B cell (primary cell): ENCODE results near the gene PDE4B. TPM values are rescaled to one million over a fixed set of nuclear protein-coding genes. Genes with fewer than 3 reads are reported as not detected.

Experiments
- ATAC-seq: fragments of 200-7000 bp; cut with Tn5 transposase; one replicate; pipeline ENCODE4 v1.10.0; 2021; ENCODE audit warnings: low read depth, mild to moderate bottlenecking, moderate number of reproducible peaks, moderate library complexity
- CTCF ChIA-PET: fragments of 350-600 bp; sonication (Branson Sonifier 250); formaldehyde crosslinking; loops from one replicate; lab custom pipeline; 2021; ENCODE audit warnings: antibody characterized with exemption, inconsistent platforms; lab: Charles Lee
- POLR2A ChIA-PET: fragments of 350-600 bp; sonication (Branson Sonifier 250); formaldehyde crosslinking; loops from one replicate; lab custom pipeline; 2021; ENCODE audit warnings: antibody characterized with exemption; lab: Charles Lee
- DNase-seq: peaks from one replicate; pipeline ENCODE4 v3.0.0; 2013
- H2AFZ ChIP-seq: 2 replicates; pipeline ENCODE4 v1.6.1; 2012; ENCODE audit warnings: mild to moderate bottlenecking, low read depth, low read length; ENCODE audit not compliant: insufficient read depth, poor library complexity, severe bottlenecking
- H3K27ac ChIP-seq, 2 donors: 1 replicate in 1 of 2; 2 replicates in 1 of 2; pipeline ENCODE4 v1.5.1; 2012 to 2013; ENCODE audit warnings: low read length in 2 of 2, mild to moderate bottlenecking in 2 of 2, moderate library complexity in 1 of 2
- H3K27me3 ChIP-seq, 4 experiments: fragments of 200-600 bp in 1 of 4; sonication (generic) in 1 of 4; replicated peaks in 1 of 4; 1 replicate in 2 of 4; 2 replicates in 2 of 4; pipeline versions ENCODE4 v1.6.1 to v1.7.0; 2013 to 2016; ENCODE audit warnings: low read length in 3 of 4, mild to moderate bottlenecking in 2 of 4, mixed read lengths in 1 of 4, moderate library complexity in 1 of 4; ENCODE audit not compliant: insufficient read depth in 4 of 4, control insufficient read depth in 3 of 4; ENCODE audit errors: control extremely low read depth in 1 of 4
- H3K36me3 ChIP-seq, 2 experiments: replicated peaks in 1 of 2; 1 replicate in 1 of 2; 2 replicates in 1 of 2; pipeline versions ENCODE4 v1.6.1 to v1.7.1; 2013; ENCODE audit warnings: low read length in 1 of 2; ENCODE audit not compliant: insufficient read depth in 2 of 2, control insufficient read depth in 1 of 2; ENCODE audit errors: control extremely low read depth in 1 of 2, extremely low read depth in 1 of 2
- H3K4me1 ChIP-seq, 2 donors: fragments of 200-600 bp in 1 of 2; sonication (generic) in 1 of 2; 1 replicate in 1 of 2; 2 replicates in 1 of 2; pipeline versions ENCODE4 v1.5.1 to v1.6.1; 2013 to 2017; ENCODE audit warnings: low read length in 2 of 2; ENCODE audit not compliant: control insufficient read depth in 2 of 2, insufficient read depth in 2 of 2
- H3K4me2 ChIP-seq: replicated peaks from 2 replicates; pipeline ENCODE3; 2012; ENCODE audit warnings: mild to moderate bottlenecking, low read depth, low read length; ENCODE audit not compliant: poor library complexity, severe bottlenecking
- H3K4me3 ChIP-seq, 5 experiments: fragments of 200-600 bp in 1 of 5; sonication (generic) in 1 of 5; 1 replicate in 3 of 5; 2 replicates in 2 of 5; pipeline versions ENCODE4 v1.5.1 to v1.7.0; 2011 to 2016; ENCODE audit warnings: low read length in 4 of 5, mild to moderate bottlenecking in 4 of 5, low read depth in 2 of 5, control low read depth in 1 of 5, moderate library complexity in 1 of 5; ENCODE audit not compliant: insufficient read depth in 1 of 5; ENCODE audit errors: control extremely low read depth in 1 of 5, extremely low read depth in 1 of 5
- H3K79me2 ChIP-seq: fragments of 200-600 bp; sonication (generic); one replicate; pipeline ENCODE4 v1.6.0; 2016; ENCODE audit warnings: low read length; ENCODE audit not compliant: control insufficient read depth, insufficient read depth
- H3K9ac ChIP-seq: fragments of 200-600 bp; sonication (generic); 2 replicates; pipeline ENCODE4 v1.6.1; 2017; ENCODE audit warnings: mild to moderate bottlenecking, low read length, moderate library complexity
- H3K9me3 ChIP-seq, 3 donors: one replicate each; pipeline versions ENCODE4 v1.6.1 to v1.7.1; 2013; ENCODE audit warnings: low read length in 2 of 3; ENCODE audit not compliant: control insufficient read depth in 2 of 3, insufficient read depth in 1 of 3; ENCODE audit errors: control extremely low read depth in 1 of 3
- H4K20me1 ChIP-seq: 2 replicates; pipeline ENCODE4 v1.6.0; 2012; ENCODE audit warnings: mild to moderate bottlenecking, low read length; ENCODE audit not compliant: insufficient read depth, control insufficient read depth, poor library complexity, severe bottlenecking
- H3K27ac Mint-ChIP-seq: one replicate; pipeline ENCODE4 v1.8.0; 2021; ENCODE audit warnings: mixed read lengths
- H3K27me3 Mint-ChIP-seq: one replicate; pipeline ENCODE4 v1.8.0; 2021; ENCODE audit warnings: mixed read lengths
- H3K4me1 Mint-ChIP-seq: one replicate; pipeline ENCODE4 v1.8.0; 2021; ENCODE audit warnings: mixed read lengths
- H3K4me3 Mint-ChIP-seq: one replicate; pipeline ENCODE4 v1.8.0; 2021; ENCODE audit warnings: mixed read lengths
- H3K9me3 Mint-ChIP-seq: one replicate; pipeline ENCODE4 v1.8.0; 2022; ENCODE audit warnings: mixed read lengths; ENCODE audit not compliant: insufficient read depth
- EZH2 ChIP-seq: IDR thresholded peaks from 2 replicates; pipeline ENCODE4 v1.6.1; 2012; ENCODE audit warnings: borderline replicate concordance, low read depth, mild to moderate bottlenecking, moderate library complexity, low read length; ENCODE audit not compliant: insufficient read depth, poor library complexity, severe bottlenecking
- WGBS: methylation state at CpG from one replicate; pipeline ENCODE4 v1.1.5; 2013; ENCODE audit warnings: missing lambda C conversion rate; ENCODE audit not compliant: insufficient coverage; 5-methylcytosine and 5-hydroxymethylcytosine counted together
- intact Hi-C: fragments of 100-400 bp; cut with micrococcal nuclease; formaldehyde crosslinking; loops from one replicate; pipeline ENCODE4 v1.10.0; 2022
- polyA plus RNA-seq: library from polyadenylated mRNA; depleted of rRNA; stranded (reverse); fragments of >200 nt; gene quantifications from 2 replicates; pipeline ENCODE4 v1.2.3, GENCODE V29; 2012
- total RNA-seq, 2 donors: library from RNA; stranded (reverse); fragments of 120-200 nt in 1 of 2; gene quantifications; 1 replicate in 1 of 2; 2 replicates in 1 of 2; pipeline versions ENCODE4 v1.2.3 to v1.2.4, GENCODE V29; 2013 to 2022
- TF ChIP-seq, protein P1 (sequence below): fragments of 200-600 bp; IDR thresholded peaks from one replicate; pipeline ENCODE4 v1.8.0; 2022; ENCODE audit warnings: antibody characterized with exemption, mild to moderate bottlenecking

PDE4B gene
- total and polyA plus RNA-seq, 2 donors (not counting 1 experiment from before 2014, with no cell fraction given) = 63.7 to 242 TPM

DNA sequence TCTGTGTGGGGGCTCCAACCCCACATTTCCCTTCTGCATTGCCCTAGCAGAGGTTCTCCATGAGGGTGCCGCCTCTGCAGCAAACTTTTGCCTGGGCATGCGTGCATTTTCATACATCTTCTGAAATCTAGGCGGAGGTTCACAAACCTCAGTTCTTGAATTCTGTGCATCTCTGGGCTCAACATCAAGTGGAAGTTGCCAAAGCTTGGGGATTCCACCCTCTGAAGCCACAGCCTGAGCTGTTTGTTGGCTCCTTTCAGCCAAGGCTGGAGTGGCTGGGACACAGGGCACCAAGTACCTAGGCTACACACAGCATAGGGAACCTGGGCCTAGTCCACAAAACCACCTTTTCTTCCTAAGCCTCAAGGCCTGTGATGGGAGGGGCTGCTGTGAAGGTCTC is 235.3 kb downstream of the PDE4B start:
- Mint-ChIP-seq H3K4me3 (no peak overlapping the region), H3K4me1 (no peaks in the 10 kb centered on the region), H3K9me3 (peaks cover 15% of the 10 kb centered on the region), H3K27ac (no peak overlapping the region), H3K27me3 (peaks cover 5% of the 10 kb centered on the region)
- no peak for DNase-seq
- WGBS = 94% methylated on average over 3 of the region's 3 CpGs
- no peak overlapping the region for H3K9ac ChIP-seq
- H3K79me2 ChIP-seq = no peaks in the 10 kb centered on the region
- ChIA-PET POLR2A (no interaction called here), CTCF (no interaction called here)
- H3K4me3 ChIP-seq = no peak overlapping the region
- no peak overlapping the region for H3K27ac ChIP-seq
- no peak for ATAC-seq
- H4K20me1 ChIP-seq = no peaks in the 10 kb centered on the region
- H3K4me2 ChIP-seq = no peak overlapping the region
- intact Hi-C loops = no loop called here
- no peak overlapping the region for H2AFZ ChIP-seq
- no peaks in the 10 kb centered on the region for H3K36me3 ChIP-seq
- peaks cover 0 to 5% (median 3%) of the 10 kb centered on the region in 3 donors for H3K9me3 ChIP-seq
- no peaks in the 10 kb centered on the region for H3K27me3 ChIP-seq
- TF ChIP-seq, protein P1, sequence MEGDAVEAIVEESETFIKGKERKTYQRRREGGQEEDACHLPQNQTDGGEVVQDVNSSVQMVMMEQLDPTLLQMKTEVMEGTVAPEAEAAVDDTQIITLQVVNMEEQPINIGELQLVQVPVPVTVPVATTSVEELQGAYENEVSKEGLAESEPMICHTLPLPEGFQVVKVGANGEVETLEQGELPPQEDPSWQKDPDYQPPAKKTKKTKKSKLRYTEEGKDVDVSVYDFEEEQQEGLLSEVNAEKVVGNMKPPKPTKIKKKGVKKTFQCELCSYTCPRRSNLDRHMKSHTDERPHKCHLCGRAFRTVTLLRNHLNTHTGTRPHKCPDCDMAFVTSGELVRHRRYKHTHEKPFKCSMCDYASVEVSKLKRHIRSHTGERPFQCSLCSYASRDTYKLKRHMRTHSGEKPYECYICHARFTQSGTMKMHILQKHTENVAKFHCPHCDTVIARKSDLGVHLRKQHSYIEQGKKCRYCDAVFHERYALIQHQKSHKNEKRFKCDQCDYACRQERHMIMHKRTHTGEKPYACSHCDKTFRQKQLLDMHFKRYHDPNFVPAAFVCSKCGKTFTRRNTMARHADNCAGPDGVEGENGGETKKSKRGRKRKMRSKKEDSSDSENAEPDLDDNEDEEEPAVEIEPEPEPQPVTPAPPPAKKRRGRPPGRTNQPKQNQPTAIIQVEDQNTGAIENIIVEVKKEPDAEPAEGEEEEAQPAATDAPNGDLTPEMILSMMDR = no peak
- TF ChIP-seq EZH2 = no peak
- no peaks in the 10 kb centered on the region for H3K4me1 ChIP-seq

GRCh38 chr1:66033781-66034180 is 241.1 kb downstream of the PDE4B start:
- H3K27ac ChIP-seq = no peak overlapping the region
- no peak for TF ChIP-seq EZH2
- TF ChIP-seq, protein P1 = no peak
- H3K27me3 ChIP-seq = no peaks in the 10 kb centered on the region
- intact Hi-C loops = no loop called here
- no peak for ATAC-seq
- H3K4me2 ChIP-seq = no peak overlapping the region
- H3K4me1 ChIP-seq = no peaks in the 10 kb centered on the region
- no CpG with 5 or more reads among the region's 1 CpG for WGBS
- DNase-seq = no peak
- H3K9me3 Mint-ChIP-seq = peaks cover 14% of the 10 kb centered on the region
- H3K4me3 ChIP-seq = no peak overlapping the region
- no peaks in the 10 kb centered on the region for H4K20me1 ChIP-seq
- peaks cover 0 to 5% (median 3%) of the 10 kb centered on the region in 3 donors for H3K9me3 ChIP-seq
- H3K9ac ChIP-seq = no peak overlapping the region
- no peaks in the 10 kb centered on the region for H3K79me2 ChIP-seq
- no peak overlapping the region for H2AFZ ChIP-seq
- ChIA-PET CTCF (no interaction called here), POLR2A (no interaction called here)
- no peaks in the 10 kb centered on the region for H3K4me1 Mint-ChIP-seq
- H3K36me3 ChIP-seq = no peaks in the 10 kb centered on the region
- no peak overlapping the region for H3K27ac Mint-ChIP-seq
- peaks cover 18% of the 10 kb centered on the region for H3K27me3 Mint-ChIP-seq
- H3K4me3 Mint-ChIP-seq = no peak overlapping the region
